K562 (cell line): ENCODE data around the gene LTBP1. TPM values are rescaled to one million over a fixed set of nuclear protein-coding genes. Genes with fewer than 3 reads are reported as not detected.
A peak's percentile ranks its signal among the peaks of the same experiment; 100 is the strongest.

ENCODE experiments used
- ARHGAP35 ChIP-seq: fragments of 450-650 bp; IDR thresholded peaks from 2 replicates; pipeline ENCODE4 v1.6.1; 2018; ENCODE audit not compliant: partially characterized antibody
- CAMTA2 ChIP-seq: fragments of 250-450 bp; sonication (Bioruptor Pico); conservative IDR thresholded peaks from 2 replicates; pipeline ENCODE4 v1.5.1; 2022
- CBFA2T3 ChIP-seq: fragments of 450-650 bp; IDR thresholded peaks from 2 replicates; pipeline ENCODE4 v1.6.1; 2017
- CEBPB ChIP-seq: fragments of 450-650 bp; IDR thresholded peaks from 2 replicates; pipeline ENCODE4 v1.6.1; 2016; ENCODE audit warnings: missing genetic modification characterization, missing compliant biosample characterization
- DPF2 ChIP-seq: fragments of 450-650 bp; IDR thresholded peaks from 2 replicates; pipeline ENCODE4 v1.6.1; 2016
- FOSL1 ChIP-seq: fragments of 200-800 bp; sonication (Bioruptor generic); conservative IDR thresholded peaks from 2 replicates; pipeline ENCODE4 v1.6.1; 2016; ENCODE audit warnings: missing genetic modification characterization, missing compliant biosample characterization
- HEY1 ChIP-seq: fragments of 250-450 bp; sonication (Bioruptor Pico); IDR thresholded peaks from 2 replicates; pipeline ENCODE4 v1.5.0; 2020; ENCODE audit warnings: mild to moderate bottlenecking, moderate library complexity, borderline replicate concordance
- JUND ChIP-seq, 2 experiments: IDR thresholded peaks; 2 replicates in 1 of 2; 3 replicates in 1 of 2; pipeline ENCODE4 v1.6.1; 2011; ENCODE audit warnings: borderline replicate concordance in 2 of 2, low read depth in 2 of 2, low read length in 2 of 2, improper control_type of control experiment in 1 of 2, missing biosample characterization in 1 of 2, missing genetic modification characterization in 1 of 2, missing genetic modification reagents in 1 of 2
- NFE2 ChIP-seq: IDR thresholded peaks from 2 replicates; pipeline ENCODE4 v1.6.1; 2014; ENCODE audit warnings: antibody characterized with exemption, low read depth
- SAP30 ChIP-seq: fragments of 200-600 bp; sonication (generic); IDR thresholded peaks from 2 replicates; pipeline ENCODE4 v1.6.1; 2012; ENCODE audit warnings: borderline replicate concordance, low read depth, mild to moderate bottlenecking, moderate library complexity, low read length, control low read depth, inconsistent platforms; ENCODE audit not compliant: insufficient read depth, poor library complexity, severe bottlenecking
- SMARCE1 ChIP-seq: fragments of 450-650 bp; IDR thresholded peaks from 2 replicates; pipeline ENCODE4 v1.7.1; 2016; ENCODE audit warnings: mild to moderate bottlenecking
- TCF3 ChIP-seq: sonication (generic); formaldehyde crosslinking; IDR thresholded peaks from 2 replicates; pipeline ENCODE4 v1.4.0; 2020; ENCODE audit warnings: mild to moderate bottlenecking, missing genetic modification reagents
- ZNF165 ChIP-seq: fragments of 250-450 bp; sonication (Bioruptor Pico); IDR thresholded peaks from 2 replicates; pipeline ENCODE4 v1.4.0; 2020; ENCODE audit warnings: borderline replicate concordance
- ZNF277 ChIP-seq: fragments of 250-450 bp; sonication (Bioruptor Pico); IDR thresholded peaks from 2 replicates; pipeline ENCODE4 v1.8.0; 2022; ENCODE audit warnings: inconsistent platforms, mild to moderate bottlenecking, moderate library complexity, borderline replicate concordance
- ZNF696 ChIP-seq: fragments of 250-450 bp; sonication (Bioruptor Pico); conservative IDR thresholded peaks from 2 replicates; pipeline ENCODE4 v1.4.0; 2020; ENCODE audit warnings: mild to moderate bottlenecking, moderate library complexity
- polyA plus RNA-seq, 8 experiments: library from polyadenylated mRNA; depleted of rRNA in 4 of 8; stranded (reverse) in 5 of 8; unstranded in 3 of 8; fragments of >200 nt; fragmentation: Nextera tagmentation in 2 of 8; fragmentation: Illumina TruSeq in 1 of 8; extraction: Ambion mirVana in 2 of 8; extraction: Trizol in 1 of 8; gene quantifications; 2 replicates each; pipeline versions ENCODE4 v1.2.1 to v1.2.3, GENCODE V29; 2011 to 2014; ENCODE audit warnings: inconsistent platforms in 1 of 8, missing spikeins in 1 of 8
- total RNA-seq, 7 experiments: library from RNA; depleted of rRNA in 6 of 7; stranded (reverse); fragments of >200 nt in 6 of 7; fragmentation: Illumina TruSeq in 2 of 7; extraction: Trizol in 2 of 7; gene quantifications; 2 replicates each; pipeline versions ENCODE4 v1.2.1 to v1.2.3, GENCODE V29; 2011 to 2021; ENCODE audit warnings: low replicate concordance in 1 of 7
- TF ChIP-seq, protein P1 (sequence below): fragments of 450-650 bp; IDR thresholded peaks from 2 replicates; pipeline ENCODE4 v1.6.1; 2016
- TF ChIP-seq, protein P2 (sequence below): fragments of 450-650 bp; IDR thresholded peaks from 2 replicates; pipeline ENCODE4 v1.6.1; 2017; ENCODE audit warnings: antibody characterized with exemption
- TF ChIP-seq, protein P3 (sequence below), 2 experiments: IDR thresholded peaks in 1 of 2; conservative IDR thresholded peaks in 1 of 2; 2 replicates each; pipeline ENCODE4 v1.6.1; 2016; ENCODE audit warnings: low read depth in 2 of 2, mild to moderate bottlenecking in 1 of 2, missing compliant biosample characterization in 1 of 2, missing genetic modification characterization in 1 of 2, moderate library complexity in 1 of 2
- TF ChIP-seq, protein P4 (sequence below): fragments of 250-450 bp; sonication (Bioruptor Pico); IDR thresholded peaks from 2 replicates; pipeline ENCODE4 v1.5.0; 2022; ENCODE audit warnings: mild to moderate bottlenecking

Gene LTBP1
- total and polyA plus RNA-seq, 9 of the 15 experiments (the other 6 are each of a cell fraction or from before 2014, with no cell fraction given), result 3.6 to 16.4 (median 8.5) TPM

DNA sequence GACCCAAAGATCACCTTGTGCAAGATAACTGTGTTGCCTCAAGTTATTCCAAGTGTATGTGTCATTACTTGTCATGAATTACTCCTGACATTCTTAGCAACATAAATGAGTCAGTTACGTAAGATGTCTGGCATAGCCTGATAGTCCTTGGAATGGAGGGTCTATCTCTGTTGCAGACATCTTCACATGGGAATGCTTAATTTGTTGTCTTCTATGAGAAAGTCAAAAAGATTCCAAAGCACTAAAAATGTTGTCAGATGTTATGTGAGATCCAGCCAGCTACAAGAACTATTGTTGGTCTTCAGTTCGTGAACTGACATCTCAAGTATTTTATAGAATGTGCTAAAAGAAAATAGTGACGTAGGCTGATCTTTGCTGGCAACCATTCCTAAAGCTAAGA is 351.5 kb downstream of the LTBP1 start (continued):
- peak; percentile 89 for TF ChIP-seq FOSL1 (tag)
- peak; percentile 32; the same call in 1 of the 2 replicates for TF ChIP-seq DPF2
- no peak for TF ChIP-seq HEY1 (CRISPR knock-in tag)
- peak; percentile 70 for TF ChIP-seq CBFA2T3
- TF ChIP-seq NFE2, result no peak
- peak; percentile 74 for TF ChIP-seq CEBPB
- TF ChIP-seq, protein P1, sequence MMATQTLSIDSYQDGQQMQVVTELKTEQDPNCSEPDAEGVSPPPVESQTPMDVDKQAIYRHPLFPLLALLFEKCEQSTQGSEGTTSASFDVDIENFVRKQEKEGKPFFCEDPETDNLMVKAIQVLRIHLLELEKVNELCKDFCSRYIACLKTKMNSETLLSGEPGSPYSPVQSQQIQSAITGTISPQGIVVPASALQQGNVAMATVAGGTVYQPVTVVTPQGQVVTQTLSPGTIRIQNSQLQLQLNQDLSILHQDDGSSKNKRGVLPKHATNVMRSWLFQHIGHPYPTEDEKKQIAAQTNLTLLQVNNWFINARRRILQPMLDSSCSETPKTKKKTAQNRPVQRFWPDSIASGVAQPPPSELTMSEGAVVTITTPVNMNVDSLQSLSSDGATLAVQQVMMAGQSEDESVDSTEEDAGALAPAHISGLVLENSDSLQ, result 0 out of 2 replicates have a peak, but pooled peaks have one; percentile 19
- TF ChIP-seq CAMTA2 (CRISPR knock-in tag), result no peak
- TF ChIP-seq ZNF277 (CRISPR knock-in tag), result no peak
- peak; percentile 59; the same call in 1 of the 2 replicates for TF ChIP-seq JUND (IDR thresholded peaks at IDR 0.05; ENCODE audit: borderline replicate concordance, low read depth, low read length)
- peak; percentile 50; the same call in 1 of the 3 replicates for TF ChIP-seq JUND (tag; IDR thresholded peaks at IDR 0.05; ENCODE audit: borderline replicate concordance, low read depth, low read length)
- TF ChIP-seq SAP30, result no peak
- TF ChIP-seq, protein P2, sequence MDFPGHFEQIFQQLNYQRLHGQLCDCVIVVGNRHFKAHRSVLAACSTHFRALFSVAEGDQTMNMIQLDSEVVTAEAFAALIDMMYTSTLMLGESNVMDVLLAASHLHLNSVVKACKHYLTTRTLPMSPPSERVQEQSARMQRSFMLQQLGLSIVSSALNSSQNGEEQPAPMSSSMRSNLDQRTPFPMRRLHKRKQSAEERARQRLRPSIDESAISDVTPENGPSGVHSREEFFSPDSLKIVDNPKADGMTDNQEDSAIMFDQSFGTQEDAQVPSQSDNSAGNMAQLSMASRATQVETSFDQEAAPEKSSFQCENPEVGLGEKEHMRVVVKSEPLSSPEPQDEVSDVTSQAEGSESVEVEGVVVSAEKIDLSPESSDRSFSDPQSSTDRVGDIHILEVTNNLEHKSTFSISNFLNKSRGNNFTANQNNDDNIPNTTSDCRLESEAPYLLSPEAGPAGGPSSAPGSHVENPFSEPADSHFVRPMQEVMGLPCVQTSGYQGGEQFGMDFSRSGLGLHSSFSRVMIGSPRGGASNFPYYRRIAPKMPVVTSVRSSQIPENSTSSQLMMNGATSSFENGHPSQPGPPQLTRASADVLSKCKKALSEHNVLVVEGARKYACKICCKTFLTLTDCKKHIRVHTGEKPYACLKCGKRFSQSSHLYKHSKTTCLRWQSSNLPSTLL, result no peak
- 0 out of 2 replicates have a peak, but pooled peaks have one; percentile 21 for TF ChIP-seq SMARCE1
- TF ChIP-seq, protein P3, sequence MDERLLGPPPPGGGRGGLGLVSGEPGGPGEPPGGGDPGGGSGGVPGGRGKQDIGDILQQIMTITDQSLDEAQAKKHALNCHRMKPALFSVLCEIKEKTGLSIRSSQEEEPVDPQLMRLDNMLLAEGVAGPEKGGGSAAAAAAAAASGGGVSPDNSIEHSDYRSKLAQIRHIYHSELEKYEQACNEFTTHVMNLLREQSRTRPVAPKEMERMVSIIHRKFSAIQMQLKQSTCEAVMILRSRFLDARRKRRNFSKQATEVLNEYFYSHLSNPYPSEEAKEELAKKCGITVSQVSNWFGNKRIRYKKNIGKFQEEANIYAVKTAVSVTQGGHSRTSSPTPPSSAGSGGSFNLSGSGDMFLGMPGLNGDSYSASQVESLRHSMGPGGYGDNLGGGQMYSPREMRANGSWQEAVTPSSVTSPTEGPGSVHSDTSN (CRISPR knock-in tag; IDR thresholded peaks at IDR 0.05; ENCODE audit: low read depth), result no peak
- TF ChIP-seq, protein P3 (tag; conservative IDR thresholded peaks at IDR 0.05; ENCODE audit: low read depth), result peak; percentile 68; the same call in 1 of the 2 replicates
- TF ChIP-seq ZNF165, result no peak
- TF ChIP-seq TCF3 (CRISPR knock-in tag), result peak; percentile 85
- no peak for TF ChIP-seq ARHGAP35
- TF ChIP-seq, protein P4, sequence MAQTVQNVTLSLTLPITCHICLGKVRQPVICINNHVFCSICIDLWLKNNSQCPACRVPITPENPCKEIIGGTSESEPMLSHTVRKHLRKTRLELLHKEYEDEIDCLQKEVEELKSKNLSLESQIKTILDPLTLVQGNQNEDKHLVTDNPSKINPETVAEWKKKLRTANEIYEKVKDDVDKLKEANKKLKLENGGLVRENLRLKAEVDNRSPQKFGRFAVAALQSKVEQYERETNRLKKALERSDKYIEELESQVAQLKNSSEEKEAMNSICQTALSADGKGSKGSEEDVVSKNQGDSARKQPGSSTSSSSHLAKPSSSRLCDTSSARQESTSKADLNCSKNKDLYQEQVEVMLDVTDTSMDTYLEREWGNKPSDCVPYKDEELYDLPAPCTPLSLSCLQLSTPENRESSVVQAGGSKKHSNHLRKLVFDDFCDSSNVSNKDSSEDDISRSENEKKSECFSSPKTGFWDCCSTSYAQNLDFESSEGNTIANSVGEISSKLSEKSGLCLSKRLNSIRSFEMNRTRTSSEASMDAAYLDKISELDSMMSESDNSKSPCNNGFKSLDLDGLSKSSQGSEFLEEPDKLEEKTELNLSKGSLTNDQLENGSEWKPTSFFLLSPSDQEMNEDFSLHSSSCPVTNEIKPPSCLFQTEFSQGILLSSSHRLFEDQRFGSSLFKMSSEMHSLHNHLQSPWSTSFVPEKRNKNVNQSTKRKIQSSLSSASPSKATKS (CRISPR knock-in tag), result no peak
- no peak for TF ChIP-seq ZNF696 (CRISPR knock-in tag)
